Ramos (cell line): Measurements from ENCODE around the gene NR1H4.
"Not testable (repeated sequence)": the region's sequence is repeated elsewhere in the genome, so short reads cannot be mapped to it uniquely, and the experiment has no call there.

ENCODE experiments used
- in situ Hi-C: fragments of 300-500 bp; cut with MboI; formaldehyde crosslinking; loops from one replicate; pipeline ENCODE4 v1.14.3; 2022; ENCODE audit warnings: low sequenced_read_pairs; ENCODE audit not compliant: unreplicated experiment

The NR1H4 gene

DNA sequence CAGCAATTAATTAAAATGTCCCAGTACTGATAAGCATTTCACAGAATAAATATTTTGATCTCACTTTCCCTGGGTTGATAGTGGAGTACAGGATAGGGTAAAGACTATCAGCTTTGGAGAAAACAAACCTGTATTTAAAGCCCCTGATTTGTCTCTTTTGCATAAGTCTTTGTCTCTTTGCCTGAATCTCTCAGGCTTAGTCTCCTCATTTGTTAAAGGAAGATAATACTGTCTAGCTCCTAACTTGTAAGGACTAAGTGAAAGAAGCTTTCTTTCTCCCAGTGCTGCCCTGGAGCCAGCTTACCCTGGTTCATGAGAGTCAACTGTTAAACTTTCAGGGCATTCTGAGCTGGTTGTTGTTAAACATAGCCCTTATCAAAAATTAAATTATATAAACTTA lies 5.5 kb upstream of the NR1H4 start:
- in situ Hi-C loops, result no loop called here

DNA sequence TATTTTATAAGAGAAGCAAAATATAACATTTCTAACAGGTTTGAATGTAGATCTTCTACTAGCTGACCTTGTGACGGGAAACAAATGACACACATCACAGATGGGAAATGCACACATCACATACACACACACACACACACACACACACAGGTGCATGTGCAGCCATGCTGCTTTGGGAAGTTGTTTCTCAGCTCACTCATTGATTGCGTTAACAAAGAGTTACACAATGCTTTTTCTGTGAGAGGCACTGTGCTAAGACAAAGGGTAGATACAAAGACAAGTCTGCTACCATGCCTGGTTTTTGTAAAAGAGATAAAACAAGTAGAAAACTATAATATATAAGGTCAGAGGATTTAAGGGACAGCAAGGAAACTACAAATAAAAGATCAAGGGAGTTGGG lies 1.3 kb upstream of the NR1H4 start:
- in situ Hi-C loops, result no loop called here

DNA sequence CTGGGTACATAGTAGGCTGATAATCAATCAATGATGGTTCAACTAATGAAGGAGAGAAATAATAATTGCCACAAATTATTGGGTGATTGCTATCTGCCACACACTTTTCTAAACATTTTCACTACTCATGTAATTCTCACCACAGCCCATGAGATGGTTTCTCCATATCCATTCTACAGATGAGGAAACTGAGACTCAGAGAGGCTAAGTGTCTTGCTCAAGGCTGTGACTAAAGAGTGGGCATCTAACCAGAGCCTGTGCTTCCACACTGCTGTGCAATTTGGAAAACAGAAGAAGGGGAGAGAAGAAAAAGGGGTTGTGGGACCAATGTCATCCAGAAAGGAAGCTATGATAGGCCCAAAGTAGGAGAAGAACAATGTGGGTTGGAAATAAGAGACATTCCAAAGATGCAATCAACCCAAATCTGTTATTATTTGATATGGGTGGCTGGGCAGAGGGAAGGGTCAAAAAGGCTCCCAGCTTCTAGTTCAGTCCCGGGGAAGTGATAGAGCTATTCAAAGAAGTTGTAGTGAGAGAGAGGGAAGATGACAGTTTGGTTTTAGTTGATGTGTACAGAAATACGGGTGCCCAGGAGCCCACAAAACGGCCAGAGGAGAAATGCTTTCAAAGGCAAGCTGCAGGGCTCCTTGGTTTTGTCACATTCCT lies 483 bp upstream of the NR1H4 start:
- in situ Hi-C loops, result no loop called here

DNA sequence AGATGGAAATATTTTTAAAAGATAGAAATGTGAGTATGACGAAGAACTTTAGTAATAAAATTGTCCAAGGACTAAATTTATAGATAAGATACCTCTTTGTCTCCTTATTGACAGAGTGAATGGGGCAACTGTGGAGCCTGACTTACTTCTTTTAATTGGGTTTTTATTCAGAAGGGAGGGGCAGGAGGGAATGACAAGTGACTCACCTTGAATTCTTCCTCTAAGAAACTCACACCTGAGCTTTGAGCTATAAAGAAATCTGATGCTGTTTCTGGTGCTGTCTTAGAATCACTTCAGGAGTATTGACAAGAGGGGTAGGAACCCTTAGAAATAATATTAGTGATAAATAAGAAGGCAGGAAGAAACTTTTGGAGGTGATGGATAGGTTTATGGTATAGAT lies 951 bp downstream of the NR1H4 start:
- in situ Hi-C loops, result no loop called here

DNA sequence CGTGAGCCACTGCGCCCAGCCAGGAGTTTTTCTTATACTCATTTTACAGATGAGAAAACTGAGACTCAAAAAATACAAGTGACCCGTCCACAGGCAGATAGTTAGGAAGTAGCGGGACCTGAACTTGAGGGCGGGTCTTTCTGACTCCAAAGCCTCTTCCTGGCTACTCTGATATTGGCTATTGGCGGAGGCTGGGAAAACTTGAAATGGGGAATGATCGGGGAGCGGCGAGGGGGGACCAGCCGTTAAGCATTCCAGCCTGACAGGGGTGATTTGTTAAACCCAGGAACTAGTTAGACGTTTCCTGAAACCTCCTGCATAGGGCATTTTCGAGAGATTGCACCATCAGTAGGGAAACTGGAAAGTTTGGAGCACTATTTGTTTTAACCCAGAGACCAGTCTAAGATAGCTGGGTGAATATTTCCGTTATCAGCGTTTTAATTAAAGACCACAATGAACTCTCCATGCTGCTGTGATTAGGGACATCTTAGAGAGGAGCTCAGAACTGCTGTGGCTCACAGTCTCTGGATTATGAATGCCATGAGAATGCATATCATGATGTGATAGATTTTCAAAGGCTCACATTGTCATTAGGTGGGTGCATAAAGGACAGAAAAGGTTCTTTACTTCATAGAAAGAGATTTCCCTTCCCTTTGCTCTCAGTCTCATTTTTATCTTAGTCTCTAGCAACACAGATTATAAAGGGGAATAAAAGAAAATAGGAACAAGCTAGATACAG lies 2.5 kb downstream of the NR1H4 start:
- in situ Hi-C loops, result no loop called here

DNA sequence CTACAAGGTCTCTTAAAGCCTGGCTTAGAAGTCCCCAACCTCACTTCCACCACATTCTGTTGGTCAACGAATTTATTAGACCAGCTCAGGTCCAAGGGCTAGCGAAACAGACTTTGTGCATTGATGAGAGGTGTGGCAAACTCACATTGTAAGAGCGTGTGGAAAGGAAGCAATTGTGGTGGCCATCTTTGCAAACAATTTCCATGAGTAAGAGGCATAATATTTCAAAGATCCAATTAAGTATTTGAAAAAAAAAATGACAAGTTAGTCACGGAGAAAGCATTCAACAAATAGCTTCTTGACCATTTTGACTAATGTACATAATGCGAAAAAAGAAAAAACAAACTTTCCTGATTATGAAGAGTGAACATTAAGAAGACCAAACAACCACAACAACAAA lies 7.4 kb downstream of the NR1H4 start:
- in situ Hi-C loops, result no loop called here

DNA sequence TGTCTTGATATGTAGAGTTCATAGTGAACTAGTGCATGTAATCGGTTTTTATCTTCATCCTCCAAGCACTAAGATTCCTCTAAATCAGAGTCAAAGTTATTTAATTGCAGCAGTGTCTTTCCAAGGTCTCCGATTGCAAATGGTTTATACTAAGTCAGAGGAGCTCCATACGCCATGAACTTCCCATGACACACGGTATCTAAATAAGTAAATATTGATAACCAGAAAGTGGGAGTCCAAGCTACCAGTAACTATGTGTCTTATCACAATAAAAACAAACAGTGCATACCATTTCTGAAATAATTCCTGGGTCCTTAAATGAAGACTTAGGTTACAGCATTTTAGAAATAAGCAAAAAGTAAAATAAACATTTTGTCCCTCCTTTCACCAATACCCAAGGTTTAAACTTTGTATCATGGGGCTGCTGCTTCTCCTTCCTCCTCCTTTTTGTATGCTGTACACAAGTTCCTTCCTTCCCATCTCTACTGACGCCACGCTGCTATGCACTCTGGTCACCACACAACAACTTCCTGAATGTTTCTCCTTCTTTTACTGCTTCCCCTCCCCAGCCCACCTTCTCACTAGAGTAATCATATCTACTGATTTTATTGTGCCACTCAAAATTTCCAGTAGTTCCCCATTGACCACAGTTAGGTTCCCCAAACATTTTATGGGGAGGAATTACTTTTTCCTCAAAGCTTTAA lies 10.7 kb downstream of the NR1H4 start:
- in situ Hi-C loops, result no loop called here

DNA sequence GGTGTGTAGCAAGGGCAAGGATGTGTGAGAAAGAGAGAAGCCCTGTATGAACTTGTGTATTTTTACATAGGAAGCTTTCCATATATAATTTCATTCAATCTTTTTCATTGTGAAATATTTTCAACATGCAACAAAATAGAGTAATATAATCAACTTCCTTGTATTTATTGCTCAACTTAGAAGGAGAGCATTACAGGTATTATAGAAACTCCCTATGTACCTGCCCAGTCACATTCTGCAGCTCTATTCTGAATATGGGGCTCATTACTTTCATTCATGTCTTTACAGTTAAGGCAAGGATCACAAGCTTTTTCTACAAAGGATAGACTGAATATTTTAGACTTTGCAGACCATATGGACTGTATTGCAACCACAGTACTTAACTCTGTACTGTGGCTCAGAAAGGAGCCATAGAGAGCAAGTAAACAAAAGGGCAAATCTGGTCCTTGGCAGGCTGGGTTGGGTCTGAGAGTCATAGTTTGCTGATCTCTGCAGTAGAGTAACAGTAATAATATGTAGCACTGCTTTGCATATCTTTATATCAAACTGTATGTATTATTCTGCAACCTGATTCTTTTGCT lies 11.3 kb downstream of the NR1H4 start:
- in situ Hi-C loops, result no loop called here

DNA sequence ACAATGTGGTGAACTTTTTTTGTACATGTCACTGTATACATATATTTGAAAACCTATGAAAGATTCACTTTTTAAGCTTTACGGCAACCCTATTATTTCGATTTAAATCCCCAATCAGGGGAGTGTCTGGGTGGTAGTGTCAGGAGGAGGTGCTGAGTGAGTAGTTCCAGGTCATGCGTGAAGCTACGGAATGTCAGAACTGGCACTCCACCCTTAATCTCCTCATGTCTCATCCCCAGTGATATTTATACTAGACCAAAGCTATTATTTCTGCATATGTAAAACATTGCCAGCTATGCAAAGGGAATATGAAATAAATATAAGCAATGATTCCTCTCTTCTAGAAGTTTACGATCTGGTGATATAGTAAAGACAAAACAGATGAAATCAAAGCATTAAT lies 12.3 kb downstream of the NR1H4 start:
- in situ Hi-C loops, result no loop called here

DNA sequence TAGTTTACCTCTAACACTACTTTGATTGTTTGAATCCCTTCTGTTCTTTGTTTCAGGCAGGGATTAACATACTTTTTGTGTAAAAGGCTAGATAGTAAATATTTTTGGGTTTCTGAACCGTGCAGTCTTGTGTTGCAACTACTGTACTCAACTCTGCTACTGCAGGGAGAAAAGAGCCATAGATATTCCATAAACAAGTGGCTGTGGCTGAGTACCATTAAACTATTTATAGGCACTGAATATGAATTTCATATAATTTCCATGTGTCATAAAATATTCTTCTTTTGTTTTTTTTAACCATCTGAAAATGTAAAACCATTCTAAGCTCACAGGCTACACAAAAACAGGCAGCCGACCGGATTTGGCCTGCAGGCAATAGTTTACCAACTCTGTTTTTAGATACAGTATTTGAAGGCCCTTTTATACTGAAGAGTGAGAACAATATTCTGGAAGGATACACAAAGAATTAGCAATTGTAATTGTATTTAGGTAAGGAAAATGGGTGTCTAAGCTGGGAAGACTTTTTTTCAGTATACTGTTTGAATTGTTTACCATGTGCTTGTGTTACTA lies 15.7 kb downstream of the NR1H4 start:
- in situ Hi-C loops, result no loop called here

DNA sequence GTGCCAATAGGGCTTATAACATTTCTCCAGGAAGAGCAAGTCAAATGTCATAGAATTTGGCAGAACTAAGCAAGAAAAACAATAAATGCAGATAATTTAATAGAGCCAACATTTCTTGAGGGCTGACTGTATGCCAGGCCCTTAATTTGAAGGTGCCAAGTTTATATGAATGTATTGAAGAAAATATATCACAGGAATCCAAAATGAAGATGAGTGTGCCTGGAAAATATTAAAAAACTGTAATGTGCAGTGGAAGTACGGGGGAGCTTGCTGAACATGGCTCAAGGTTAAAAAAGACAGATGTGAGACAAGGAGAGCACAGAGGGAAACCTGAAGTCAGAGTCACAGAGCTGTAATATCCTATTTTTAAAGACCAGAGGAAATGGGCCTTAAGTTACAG lies 16.4 kb downstream of the NR1H4 start:
- in situ Hi-C loops, result no loop called here

DNA sequence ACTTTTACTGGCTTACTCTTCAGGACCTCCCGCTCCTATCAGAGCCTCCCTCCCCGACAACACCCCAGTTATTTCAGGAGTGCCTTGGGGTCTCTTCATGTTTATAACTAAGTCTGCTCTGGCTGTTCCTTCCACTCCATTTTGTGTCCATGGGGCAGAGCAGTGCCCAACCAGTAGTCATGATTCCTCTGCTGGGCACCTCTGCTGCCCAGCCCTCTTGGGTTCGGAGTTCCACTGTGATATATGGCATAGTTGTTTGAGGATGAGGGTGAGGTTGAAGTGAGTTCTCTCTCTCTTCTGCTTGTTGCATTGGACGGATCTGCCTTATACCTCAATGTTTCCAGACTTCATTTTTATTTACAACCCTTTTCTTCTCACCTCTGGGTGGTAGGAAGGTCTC lies 17.4 kb downstream of the NR1H4 start:
- in situ Hi-C loops, result no loop called here

DNA sequence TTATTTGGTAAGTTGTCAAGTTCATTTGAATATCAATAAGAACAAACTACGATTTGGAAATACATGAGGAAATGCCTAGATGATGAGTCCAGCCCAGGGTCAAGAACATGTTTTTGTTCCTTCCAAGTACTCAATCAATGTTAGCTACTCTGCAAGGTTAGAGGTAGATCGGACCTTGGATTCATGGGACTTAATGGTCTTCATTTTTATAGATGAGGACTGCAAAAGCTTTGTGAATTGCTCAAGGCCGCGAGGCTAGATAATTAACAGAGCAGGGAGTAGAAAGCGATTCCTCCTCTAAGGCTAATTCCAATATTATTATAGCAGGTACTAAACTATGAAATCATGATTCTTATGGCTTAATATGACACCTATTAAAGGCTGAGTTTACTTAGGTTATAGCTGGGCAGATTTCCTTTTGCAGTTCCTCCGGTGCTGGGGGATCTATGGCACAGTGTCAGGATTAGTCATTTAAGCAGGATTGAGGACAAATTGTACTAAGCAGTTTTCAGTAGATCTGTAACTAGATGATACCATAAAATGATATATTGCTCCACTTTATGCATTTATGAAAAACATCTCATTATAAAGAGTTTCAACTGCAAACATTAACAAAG lies 19.8 kb downstream of the NR1H4 start:
- in situ Hi-C loops, result no loop called here

DNA sequence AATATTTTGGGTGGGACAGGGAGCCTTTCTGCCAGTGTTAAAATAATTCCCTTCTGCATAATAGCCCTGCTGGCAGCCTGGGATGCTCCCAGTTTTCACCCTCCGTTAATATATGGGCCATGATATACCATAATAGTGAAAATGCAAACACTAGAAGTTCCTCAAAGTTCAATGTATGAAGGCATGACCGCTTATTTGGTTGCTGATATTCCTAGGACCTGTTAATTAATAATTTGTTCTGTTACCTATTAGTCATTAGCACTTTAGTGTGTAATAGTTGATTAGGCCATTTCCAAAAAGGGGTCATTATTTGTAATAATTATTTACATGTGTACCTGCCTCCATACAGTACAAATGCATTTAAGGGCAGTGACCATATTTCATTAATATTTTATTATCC lies 20.4 kb downstream of the NR1H4 start:
- in situ Hi-C loops, result no loop called here

DNA sequence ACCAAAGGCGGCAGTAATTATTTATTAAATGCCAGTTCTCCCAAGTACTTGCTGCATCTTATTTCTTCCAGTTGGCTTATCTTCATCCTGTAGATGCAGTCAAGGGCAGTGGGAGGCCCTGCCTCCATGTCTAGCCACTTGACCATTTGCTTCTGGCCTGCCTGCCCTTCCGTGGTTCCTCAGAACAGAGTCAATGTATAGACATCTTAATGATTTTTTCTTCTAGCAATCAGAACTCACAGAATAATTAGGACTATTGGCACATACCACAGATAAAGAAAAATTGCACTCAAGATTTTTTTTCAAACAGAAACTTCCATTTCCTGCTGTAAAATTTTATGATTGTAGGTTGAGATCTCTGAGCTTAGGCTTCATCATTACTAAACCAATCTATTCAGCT lies 20.9 kb downstream of the NR1H4 start:
- in situ Hi-C loops, result no loop called here

DNA sequence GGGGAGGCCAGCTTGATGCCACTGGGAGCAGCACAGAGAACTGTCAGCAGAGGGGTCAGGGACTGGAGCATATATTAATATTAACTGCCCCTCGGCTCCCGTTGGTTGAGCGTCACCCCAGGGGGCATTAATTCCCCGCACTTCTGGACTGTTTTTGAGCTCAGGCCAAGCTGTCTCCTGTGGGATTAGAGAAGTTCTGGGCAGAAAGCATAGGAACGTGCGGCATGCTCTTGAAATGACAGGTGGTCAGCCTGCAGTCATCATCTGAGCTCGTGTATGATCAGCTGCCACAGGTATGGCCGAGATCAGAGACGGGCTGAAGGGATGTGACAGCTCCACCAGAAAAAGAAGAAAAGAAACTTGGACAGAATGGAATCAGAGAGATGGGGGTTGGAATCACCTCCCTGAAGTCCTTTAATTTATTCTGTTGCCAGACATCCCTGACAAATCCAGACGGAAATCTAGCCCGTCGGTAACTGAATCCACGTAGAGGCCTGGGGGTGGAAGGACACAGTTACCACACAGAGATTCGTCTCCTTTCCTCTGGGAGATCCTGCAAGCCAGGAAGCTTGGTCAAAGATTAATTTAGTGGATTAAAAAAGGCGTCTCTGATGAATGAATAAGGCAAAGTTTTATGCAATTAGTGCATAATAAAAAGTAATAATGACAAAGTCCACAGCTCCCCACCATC lies 23.6 kb downstream of the NR1H4 start:
- in situ Hi-C loops, result no loop called here

DNA sequence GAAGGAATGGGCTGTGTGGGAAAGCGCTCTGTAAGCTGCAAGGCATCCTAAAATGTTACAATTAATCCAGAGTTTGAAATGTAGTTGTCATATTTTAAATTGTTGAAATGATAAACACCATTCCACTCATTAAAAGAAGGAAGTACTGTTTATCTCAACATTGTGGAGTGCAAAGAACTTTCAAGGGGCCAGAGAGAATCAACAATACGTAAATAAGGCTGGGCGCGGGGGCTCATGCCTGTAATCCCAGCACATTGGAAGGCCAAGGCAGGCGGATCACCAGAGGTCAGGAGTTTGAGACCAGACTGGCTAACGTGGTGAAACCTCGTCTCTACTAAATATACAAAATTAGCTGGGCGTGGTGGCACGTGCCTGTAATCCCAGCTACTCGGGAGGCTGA lies 24.5 kb downstream of the NR1H4 start:
- in situ Hi-C loops, result no loop called here

DNA sequence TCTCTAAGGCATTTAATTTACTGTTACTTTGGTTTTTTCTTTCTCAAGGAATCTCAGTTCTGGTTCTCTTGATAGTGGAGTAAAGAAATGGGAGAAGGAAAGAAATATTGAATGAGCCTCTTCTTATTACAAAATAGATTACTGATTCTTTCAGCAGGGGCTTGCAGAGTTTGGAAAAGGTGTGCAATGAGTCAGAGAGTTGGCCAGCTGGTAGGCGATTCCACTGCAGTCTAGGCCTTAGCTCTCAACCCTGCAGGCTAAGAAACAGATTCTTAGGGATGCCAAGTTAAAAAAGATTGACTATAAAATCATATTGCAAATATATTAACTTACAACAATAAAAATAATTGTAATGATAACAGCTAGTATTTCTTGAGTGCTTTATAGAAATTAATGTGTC lies 25.8 kb downstream of the NR1H4 start:
- in situ Hi-C loops, result no loop called here

DNA sequence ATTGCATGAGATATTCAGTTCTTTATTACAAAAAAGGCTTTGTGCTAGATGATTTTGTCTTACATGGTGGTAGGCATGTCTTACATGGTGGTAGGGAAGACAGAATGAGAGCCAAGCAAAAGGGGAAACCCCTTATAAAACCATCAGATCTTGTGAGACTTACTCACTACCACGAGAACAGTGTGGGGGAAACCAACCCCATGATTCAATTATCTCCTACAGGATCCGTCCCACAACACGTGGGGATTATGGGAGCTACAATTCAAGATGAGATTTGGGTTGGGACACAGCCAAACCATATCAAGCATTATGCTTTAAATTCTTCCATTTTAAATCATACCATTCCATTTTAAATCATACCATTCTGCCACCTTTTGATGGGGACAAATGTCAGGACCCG lies 29.1 kb downstream of the NR1H4 start:
- in situ Hi-C loops, result not testable (repeated sequence)

DNA sequence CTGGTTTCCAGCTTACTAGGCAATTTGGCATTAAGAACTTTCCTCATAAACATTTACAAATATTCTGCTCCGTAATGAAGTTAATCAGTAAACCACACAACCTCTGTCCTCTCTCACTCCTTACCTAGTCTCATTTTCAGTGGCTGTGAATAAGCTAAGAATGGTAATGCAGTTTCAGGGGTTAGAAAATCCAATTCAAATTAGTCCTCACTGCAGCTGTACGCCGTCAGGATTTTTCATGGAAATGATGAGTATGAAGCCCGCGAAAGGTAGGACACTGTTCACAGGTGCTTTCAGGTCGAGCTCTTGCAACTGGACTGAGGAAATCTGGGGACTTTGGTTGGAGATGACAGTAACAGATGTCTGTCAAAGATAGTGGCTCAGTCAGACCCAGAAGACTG lies 29.6 kb downstream of the NR1H4 start:
- in situ Hi-C loops, result no loop called here
